K562 (cell line): Measurements from ENCODE around the gene ECD. TPM values are rescaled to one million over a fixed set of nuclear protein-coding genes. Genes with fewer than 3 reads are reported as not detected.
A peak's percentile ranks its signal among the peaks of the same experiment; 100 is the strongest.

Source experiments
- ARID4B ChIP-seq: sonication (generic); formaldehyde crosslinking; IDR thresholded peaks from 2 replicates; pipeline ENCODE4 v1.8.0; 2022; ENCODE audit warnings: mild to moderate bottlenecking, missing genetic modification reagents
- ELK1 ChIP-seq: sonication (generic); formaldehyde crosslinking; IDR thresholded peaks from 2 replicates; pipeline ENCODE4 v1.8.1; 2022; ENCODE audit warnings: missing genetic modification reagents
- GTF2F1 ChIP-seq: IDR thresholded peaks from 2 replicates; pipeline ENCODE4 v1.6.1; 2011; ENCODE audit warnings: low read depth, low read length, improper control_type of control experiment
- KDM4B ChIP-seq, 2 experiments: fragments of 450-650 bp in 1 of 2; sonication (generic) in 1 of 2; IDR thresholded peaks; 2 replicates each; pipeline ENCODE4 v1.6.1; 2016 to 2017; ENCODE audit warnings: borderline replicate concordance in 2 of 2, antibody characterized with exemption in 1 of 2, low read depth in 1 of 2, mild to moderate bottlenecking in 1 of 2
- MYBL2 ChIP-seq, 2 experiments: fragments of 450-650 bp in 1 of 2; sonication (generic) in 1 of 2; formaldehyde crosslinking in 1 of 2; IDR thresholded peaks; 2 replicates each; pipeline versions ENCODE4 v1.6.1 to v1.8.1; 2017 to 2022; ENCODE audit warnings: borderline replicate concordance in 1 of 2, inconsistent platforms in 1 of 2, low read depth in 1 of 2, mild to moderate bottlenecking in 1 of 2, missing genetic modification reagents in 1 of 2, moderate library complexity in 1 of 2
- RBM15 ChIP-seq: fragments of 200-400 bp; formaldehyde crosslinking; IDR thresholded peaks from 2 replicates; pipeline ENCODE4 v1.6.1; 2018; ENCODE audit warnings: mild to moderate bottlenecking, low read length, moderate library complexity; ENCODE audit not compliant: insufficient read depth
- SMAD3 ChIP-seq: fragments of 450-650 bp; formaldehyde crosslinking; conservative IDR thresholded peaks from 2 replicates; pipeline ENCODE4 v1.4.0; 2020; ENCODE audit warnings: mild to moderate bottlenecking
- SMARCC2 ChIP-seq: fragments of 450-650 bp; IDR thresholded peaks from 2 replicates; pipeline ENCODE4 v1.6.1; 2017; ENCODE audit warnings: antibody characterized with exemption, moderate library complexity, mild to moderate bottlenecking, low read depth
- ZC3H11A ChIP-seq: IDR thresholded peaks from 2 replicates; pipeline ENCODE4 v1.6.1; 2012; ENCODE audit warnings: low read depth, low read length, improper control_type of control experiment
- ZNF174 ChIP-seq: fragments of 250-450 bp; sonication (Bioruptor Pico); IDR thresholded peaks from 2 replicates; pipeline ENCODE4 v1.4.0; 2020; ENCODE audit warnings: mild to moderate bottlenecking
- ZNF347 ChIP-seq: fragments of 450-650 bp; formaldehyde crosslinking; IDR thresholded peaks from 2 replicates; pipeline ENCODE4 v1.4.0; 2020; ENCODE audit warnings: low read depth, mild to moderate bottlenecking, moderate library complexity
- ZNF780A ChIP-seq: fragments of 250-450 bp; sonication (Bioruptor Pico); IDR thresholded peaks from 2 replicates; pipeline ENCODE4 v1.5.0; 2021; ENCODE audit warnings: mild to moderate bottlenecking
- ZSCAN32 ChIP-seq: fragments of 450-650 bp; formaldehyde crosslinking; IDR thresholded peaks from 2 replicates; pipeline ENCODE4 v1.4.0; 2020; ENCODE audit warnings: mild to moderate bottlenecking, moderate library complexity
- polyA plus RNA-seq, 8 experiments: library from polyadenylated mRNA; depleted of rRNA in 4 of 8; stranded (reverse) in 5 of 8; unstranded in 3 of 8; fragments of >200 nt; fragmentation: Nextera tagmentation in 2 of 8; fragmentation: Illumina TruSeq in 1 of 8; extraction: Ambion mirVana in 2 of 8; extraction: Trizol in 1 of 8; gene quantifications; 2 replicates each; pipeline versions ENCODE4 v1.2.1 to v1.2.3, GENCODE V29; 2011 to 2014; ENCODE audit warnings: inconsistent platforms in 1 of 8, missing spikeins in 1 of 8
- total RNA-seq, 7 experiments: library from RNA; depleted of rRNA in 6 of 7; stranded (reverse); fragments of >200 nt in 6 of 7; fragmentation: Illumina TruSeq in 2 of 7; extraction: Trizol in 2 of 7; gene quantifications; 2 replicates each; pipeline versions ENCODE4 v1.2.1 to v1.2.3, GENCODE V29; 2011 to 2021; ENCODE audit warnings: low replicate concordance in 1 of 7
- TF ChIP-seq, protein P1 (sequence below): sonication (generic); formaldehyde crosslinking; IDR thresholded peaks from 2 replicates; pipeline ENCODE4 v1.8.1; 2023; ENCODE audit warnings: mild to moderate bottlenecking, missing genetic modification reagents
- TF ChIP-seq, protein P2 (sequence below): fragments of 250-450 bp; sonication (Bioruptor Pico); IDR thresholded peaks from 2 replicates; pipeline ENCODE4 v1.4.0; 2020; ENCODE audit warnings: borderline replicate concordance

ECD gene
- total and polyA plus RNA-seq, 9 of the 15 experiments (the other 6 are each of a cell fraction or from before 2014, with no cell fraction given) = 33.5 to 79.9 (median 53.2) TPM

- TF ChIP-seq ARID4B (CRISPR knock-in tag) (peak; percentile 91), ELK1 (CRISPR knock-in tag) (no peak), MYBL2 (IDR thresholded peaks at IDR 0.05; ENCODE audit: low read depth) (no peak), MYBL2 (CRISPR knock-in tag; IDR thresholded peaks at IDR 0.05; ENCODE audit: borderline replicate concordance) (no peak), RBM15 (no peak), GTF2F1 (peak; percentile 97), ZNF347 (CRISPR knock-in tag) (no peak), ZSCAN32 (CRISPR knock-in tag) (peak; percentile 66), KDM4B (IDR thresholded peaks at IDR 0.05; ENCODE audit: borderline replicate concordance in 2 of 2, low read depth in 1 of 2) (peak in 1 of 2 experiments; percentile 34; a peak in 1 of 4 replicates), SMAD3 (CRISPR knock-in tag) (no peak), ZC3H11A (no peak), ZNF174 (no peak), SMARCC2 (peak; percentile 29; the same call in 1 of the 2 replicates), ZNF780A (CRISPR knock-in tag) (no peak)
- TF ChIP-seq, protein P1, sequence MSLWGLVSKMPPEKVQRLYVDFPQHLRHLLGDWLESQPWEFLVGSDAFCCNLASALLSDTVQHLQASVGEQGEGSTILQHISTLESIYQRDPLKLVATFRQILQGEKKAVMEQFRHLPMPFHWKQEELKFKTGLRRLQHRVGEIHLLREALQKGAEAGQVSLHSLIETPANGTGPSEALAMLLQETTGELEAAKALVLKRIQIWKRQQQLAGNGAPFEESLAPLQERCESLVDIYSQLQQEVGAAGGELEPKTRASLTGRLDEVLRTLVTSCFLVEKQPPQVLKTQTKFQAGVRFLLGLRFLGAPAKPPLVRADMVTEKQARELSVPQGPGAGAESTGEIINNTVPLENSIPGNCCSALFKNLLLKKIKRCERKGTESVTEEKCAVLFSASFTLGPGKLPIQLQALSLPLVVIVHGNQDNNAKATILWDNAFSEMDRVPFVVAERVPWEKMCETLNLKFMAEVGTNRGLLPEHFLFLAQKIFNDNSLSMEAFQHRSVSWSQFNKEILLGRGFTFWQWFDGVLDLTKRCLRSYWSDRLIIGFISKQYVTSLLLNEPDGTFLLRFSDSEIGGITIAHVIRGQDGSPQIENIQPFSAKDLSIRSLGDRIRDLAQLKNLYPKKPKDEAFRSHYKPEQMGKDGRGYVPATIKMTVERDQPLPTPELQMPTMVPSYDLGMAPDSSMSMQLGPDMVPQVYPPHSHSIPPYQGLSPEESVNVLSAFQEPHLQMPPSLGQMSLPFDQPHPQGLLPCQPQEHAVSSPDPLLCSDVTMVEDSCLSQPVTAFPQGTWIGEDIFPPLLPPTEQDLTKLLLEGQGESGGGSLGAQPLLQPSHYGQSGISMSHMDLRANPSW = peak; percentile 38; the same call in 1 of the 2 replicates
- TF ChIP-seq, protein P2, sequence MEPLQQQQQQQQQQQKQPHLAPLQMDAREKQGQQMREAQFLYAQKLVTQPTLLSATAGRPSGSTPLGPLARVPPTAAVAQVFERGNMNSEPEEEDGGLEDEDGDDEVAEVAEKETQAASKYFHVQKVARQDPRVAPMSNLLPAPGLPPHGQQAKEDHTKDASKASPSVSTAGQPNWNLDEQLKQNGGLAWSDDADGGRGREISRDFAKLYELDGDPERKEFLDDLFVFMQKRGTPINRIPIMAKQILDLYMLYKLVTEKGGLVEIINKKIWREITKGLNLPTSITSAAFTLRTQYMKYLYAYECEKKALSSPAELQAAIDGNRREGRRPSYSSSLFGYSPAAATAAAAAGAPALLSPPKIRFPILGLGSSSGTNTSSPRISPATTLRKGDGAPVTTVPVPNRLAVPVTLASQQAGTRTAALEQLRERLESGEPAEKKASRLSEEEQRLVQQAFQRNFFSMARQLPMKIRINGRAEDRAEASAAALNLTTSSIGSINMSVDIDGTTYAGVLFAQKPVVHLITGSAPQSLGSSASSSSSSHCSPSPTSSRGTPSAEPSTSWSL = no peak
These were observed 71.1 kb downstream of the ECD start, which contains the start of gene P4HA1 (continued) for GRCh38 chr10:73096449-73097304.
